Coronary artery (tissue), 2 donors: ENCODE measurements around the gene PHETA1.

Source experiments
- DNase-seq: peaks from one replicate; pipeline ENCODE4 v3.0.0-alpha.2; 2017; ENCODE audit warnings: low spot score
- H3K27ac ChIP-seq, 2 donors: fragments of 200-600 bp; sonication (generic); one replicate each; pipeline ENCODE4 v1.5.1; 2016 to 2019
- H3K4me3 ChIP-seq: fragments of 200-600 bp; sonication (generic); 2 replicates; pipeline ENCODE4 v1.5.1; 2016; ENCODE audit warnings: mild to moderate bottlenecking, moderate library complexity
- CTCF ChIP-seq: fragments of 200-600 bp; sonication (generic); IDR thresholded peaks from one replicate; pipeline ENCODE4 v1.5.1; 2019; ENCODE audit warnings: antibody characterized with exemption

PHETA1 gene

GRCh38 chr12:111394480-111394879 is 25.6 kb upstream of the PHETA1 start:
- TF ChIP-seq CTCF: no peak
- no peak overlapping the region for H3K4me3 ChIP-seq
- no peak for DNase-seq
- no peak overlapping the region for H3K27ac ChIP-seq

GRCh38 chr12:111393700-111394300 is 24.9 kb upstream of the PHETA1 start:
- TF ChIP-seq CTCF: no peak
- DNase-seq: no peak
- Histone ChIP-seq H3K27ac (peak overlapping the region in 1 of 2 donors; percentile 58), H3K4me3 (no peak overlapping the region)

- H3K27ac ChIP-seq: no peak overlapping the region
- no peak for DNase-seq
- H3K4me3 ChIP-seq: no peak overlapping the region
- no peak for TF ChIP-seq CTCF
These were observed 22.0 kb upstream of the PHETA1 start for GRCh38 chr12:111390910-111391309.

- TF ChIP-seq CTCF: no peak
- no peak overlapping the region for H3K4me3 ChIP-seq
- DNase-seq: no peak
- no peak overlapping the region for H3K27ac ChIP-seq
These were observed 20.7 kb upstream of the PHETA1 start for GRCh38 chr12:111389635-111390034.

GRCh38 chr12:111387747-111388323 is 18.9 kb upstream of the PHETA1 start:
- no peak for DNase-seq
- Histone ChIP-seq H3K4me3 (no peak overlapping the region), H3K27ac (no peak overlapping the region)
- no peak for TF ChIP-seq CTCF

GRCh38 chr12:111386885-111387284 is 18.0 kb upstream of the PHETA1 start:
- Histone ChIP-seq H3K4me3 (no peak overlapping the region), H3K27ac (no peak overlapping the region)
- no peak for TF ChIP-seq CTCF
- no peak for DNase-seq

GRCh38 chr12:111384596-111384995 is 15.7 kb upstream of the PHETA1 start:
- TF ChIP-seq CTCF: no peak
- Histone ChIP-seq H3K4me3 (no peak overlapping the region), H3K27ac (no peak overlapping the region)
- DNase-seq: no peak
